ENCODE measurements around the gene NFE2L1. TPM values are rescaled to one million over a fixed set of nuclear protein-coding genes. Genes with fewer than 3 reads are reported as not detected.

The NFE2L1 gene
- total and polyA plus RNA-seq, 9 of the 15 experiments (the other 6 are each of a cell fraction or from before 2014, with no cell fraction given): 2.0 to 68.6 (median 39.7) TPM

- no peak for TF ChIP-seq E2F4 (CRISPR knock-in tag; IDR thresholded peaks at IDR 0.05; ENCODE audit: low read depth)
Measured at GRCh38 chr17:48064638-48065037, 16.5 kb downstream of the NFE2L1 start (continued).

- no peak overlapping the region for H3K4me2 ChIP-seq (ENCODE audit: insufficient read depth, low read length)
- BruUV-seq (replicated peaks): no TSS peak
- DNase-seq (ENCODE audit: extremely low read depth in 1 of 4, low spot score in 3 of 4) (no peak), FAIRE-seq (no peak), ATAC-seq (no peak)
- H3K9me3 ChIP-seq (replicated peaks; ENCODE audit: control insufficient read depth, insufficient read depth, low read depth, low read length): no peaks in the 10 kb centered on the region
- CTCF ChIA-PET (ENCODE audit: low intra/inter-chr PET ratio): no interaction called here
- peaks cover 0 to 7% of the 10 kb centered on the region in 2 experiments; a peak in 2 of 5 replicates for H3K4me1 ChIP-seq (replicated peaks in 1 of 2; ENCODE audit: control insufficient read depth in 2 of 2, insufficient read depth in 2 of 2, low read length in 2 of 2)
- H3K79me2 ChIP-seq (ENCODE audit: control insufficient read depth, insufficient read depth, low read length): no peaks in the 10 kb centered on the region
- peaks cover 3% of the 10 kb centered on the region; the same call in 1 of the 2 replicates for H4K20me1 ChIP-seq (replicated peaks; ENCODE audit: control insufficient read depth, insufficient read depth, low read length)
- POLR2A ChIA-PET: interaction anchor here (1.4 to 2.5 kb wide), 3 partner anchors 11 to 19 kb away, joined by 4 to 15 read pairs (median 11); partner anchors contain the start of gene NFE2L1
- WGBS (ENCODE audit: insufficient coverage, low coverage, missing lambda C conversion rate): 89% methylated on average over 1 of the region's 1 CpG
- in situ Hi-C loops (cut with MboI) (loop anchor here (5.0 kb wide), 1 partner anchor 39 kb away; no protein-coding TSS in a partner anchor), intact Hi-C loops (cut with micrococcal nuclease) (no loop called here)
- no peak overlapping the region for H3K4me3 ChIP-seq
- TF ChIP-seq E2F6 (IDR thresholded peaks at IDR 0.05; ENCODE audit: borderline replicate concordance in 1 of 2, extremely low read depth in 1 of 2, insufficient read depth in 1 of 2, insufficient read length in 1 of 2, low read depth in 1 of 2, low read length in 1 of 2, poor library complexity in 1 of 2, severe bottlenecking in 1 of 2): no peak
- no peak for TF ChIP-seq SREBF1 (IDR thresholded peaks at IDR 0.05; ENCODE audit: borderline replicate concordance, low read depth, low read length)
- no peak for TF ChIP-seq ZNF766 (CRISPR knock-in tag; conservative IDR thresholded peaks at IDR 0.05)
- TF ChIP-seq MYC (IDR thresholded peaks at IDR 0.05; ENCODE audit: low read depth, low read length): no peak
- no peak for TF ChIP-seq MYC (CRISPR knock-in tag; IDR thresholded peaks at IDR 0.05; ENCODE audit: borderline replicate concordance, low read depth)
- TF ChIP-seq DLX4 (CRISPR knock-in tag; IDR thresholded peaks at IDR 0.05): no peak
- TF ChIP-seq STAT5A (IDR thresholded peaks at IDR 0.05; ENCODE audit: borderline replicate concordance, low read length): no peak
- no peak for TF ChIP-seq MYBL2 (IDR thresholded peaks at IDR 0.05; ENCODE audit: low read depth)
- TF ChIP-seq MYBL2 (CRISPR knock-in tag; IDR thresholded peaks at IDR 0.05; ENCODE audit: borderline replicate concordance): no peak
- H3K9ac ChIP-seq (ENCODE audit: insufficient read depth in 1 of 2, low read depth in 2 of 2, low read length in 2 of 2): no peak overlapping the region
- H3K27ac ChIP-seq (ENCODE audit: extremely low read depth, low read depth, low read length): no peak overlapping the region
- peaks cover 77% of the 10 kb centered on the region for H3K36me3 ChIP-seq (ENCODE audit: control insufficient read depth, insufficient read depth, low read length)
- H2AFZ ChIP-seq (ENCODE audit: low read depth, low read length): no peak overlapping the region
- H3K9me1 ChIP-seq (ENCODE audit: control insufficient read depth, insufficient read depth, low read length): no peaks in the 10 kb centered on the region
- no peaks in the 10 kb centered on the region for H3K27me3 ChIP-seq (ENCODE audit: control insufficient read depth in 2 of 2, insufficient read depth in 2 of 2, low read length in 2 of 2)
Measured at GRCh38 chr17:48066192-48066591, 18.0 kb downstream of the NFE2L1 start.
